ENCODE measurements around the gene IL1R2. TPM values are rescaled to one million over a fixed set of nuclear protein-coding genes. Genes with fewer than 3 reads are reported as not detected.

The IL1R2 gene
- polyA plus RNA-seq, 2 donors = 67.2 to 67.4 TPM

- no peaks in the 10 kb centered on the region for H3K4me1 ChIP-seq (ENCODE audit: control insufficient read depth in 2 of 2, insufficient read depth in 2 of 2, low read length in 1 of 2)
- no peak overlapping the region for H3K4me3 ChIP-seq (ENCODE audit: low read depth in 1 of 2, low read length in 2 of 2)
- H3K36me3 ChIP-seq (ENCODE audit: control insufficient read depth in 2 of 2, insufficient read depth in 2 of 2, low read length in 1 of 2) = no peaks in the 10 kb centered on the region
- H3K27me3 ChIP-seq (ENCODE audit: control insufficient read depth in 1 of 2, insufficient read depth in 2 of 2, low read length in 2 of 2) = no peaks in the 10 kb centered on the region
- H3K9me3 ChIP-seq (ENCODE audit: control insufficient read depth in 2 of 2, insufficient read depth in 1 of 2, low read depth in 1 of 2, low read length in 1 of 2) = peaks cover 0 to 4% of the 10 kb centered on the region in 2 donors
- no peak overlapping the region for H3K27ac ChIP-seq (ENCODE audit: low read depth in 2 of 2, low read length in 1 of 2)
- WGBS, 2 donors = 68 to 84% methylated on average over 4 of the region's 4 CpGs
Observed at GRCh38 chr2:102012061-102012614, 20.4 kb downstream of the IL1R2 start.

GRCh38 chr2:102013206-102014040 lies 21.7 kb downstream of the IL1R2 start:
- Histone ChIP-seq H3K27ac (ENCODE audit: low read depth in 2 of 2, low read length in 1 of 2) (no peak overlapping the region), H3K4me3 (ENCODE audit: low read depth in 1 of 2, low read length in 2 of 2) (no peak overlapping the region), H3K27me3 (ENCODE audit: control insufficient read depth in 1 of 2, insufficient read depth in 2 of 2, low read length in 2 of 2) (no peaks in the 10 kb centered on the region), H3K9me3 (ENCODE audit: control insufficient read depth in 2 of 2, insufficient read depth in 1 of 2, low read depth in 1 of 2, low read length in 1 of 2) (peaks cover 0 to 4% of the 10 kb centered on the region in 2 donors), H3K4me1 (ENCODE audit: control insufficient read depth in 2 of 2, insufficient read depth in 2 of 2, low read length in 1 of 2) (no peaks in the 10 kb centered on the region), H3K36me3 (ENCODE audit: control insufficient read depth in 2 of 2, insufficient read depth in 2 of 2, low read length in 1 of 2) (no peaks in the 10 kb centered on the region)
- WGBS, 2 donors = 86 to 89% methylated on average over 5 of the region's 5 CpGs

- H3K27ac ChIP-seq (ENCODE audit: low read depth in 2 of 2, low read length in 1 of 2) = no peak overlapping the region
- H3K27me3 ChIP-seq (ENCODE audit: control insufficient read depth in 1 of 2, insufficient read depth in 2 of 2, low read length in 2 of 2) = no peaks in the 10 kb centered on the region
- peaks cover 0 to 4% of the 10 kb centered on the region in 2 donors for H3K9me3 ChIP-seq (ENCODE audit: control insufficient read depth in 2 of 2, insufficient read depth in 1 of 2, low read depth in 1 of 2, low read length in 1 of 2)
- H3K4me1 ChIP-seq (ENCODE audit: control insufficient read depth in 2 of 2, insufficient read depth in 2 of 2, low read length in 1 of 2) = no peaks in the 10 kb centered on the region
- no peaks in the 10 kb centered on the region for H3K36me3 ChIP-seq (ENCODE audit: control insufficient read depth in 2 of 2, insufficient read depth in 2 of 2, low read length in 1 of 2)
- WGBS, 2 donors = 61 to 85% methylated on average over 1 of the region's 1 CpG
- no peak overlapping the region for H3K4me3 ChIP-seq (ENCODE audit: low read depth in 1 of 2, low read length in 2 of 2)
Observed at GRCh38 chr2:102014041-102014345, 22.2 kb downstream of the IL1R2 start.

GRCh38 chr2:102015399-102015798 lies 23.6 kb downstream of the IL1R2 start:
- no peaks in the 10 kb centered on the region for H3K27me3 ChIP-seq (ENCODE audit: control insufficient read depth in 1 of 2, insufficient read depth in 2 of 2, low read length in 2 of 2)
- 76 to 83% methylated on average over 5 of the region's 5 CpGs for WGBS, 2 donors

GRCh38 chr2:102016399-102016955 lies 24.7 kb downstream of the IL1R2 start:
- 49 to 63% methylated on average over 6 of the region's 6 CpGs for WGBS, 2 donors
- no peaks in the 10 kb centered on the region for H3K4me1 ChIP-seq (ENCODE audit: control insufficient read depth in 2 of 2, insufficient read depth in 2 of 2, low read length in 1 of 2)
- H3K4me3 ChIP-seq (ENCODE audit: low read depth in 1 of 2, low read length in 2 of 2) = no peak overlapping the region
- no peaks in the 10 kb centered on the region for H3K36me3 ChIP-seq (ENCODE audit: control insufficient read depth in 2 of 2, insufficient read depth in 2 of 2, low read length in 1 of 2)
- H3K27me3 ChIP-seq (ENCODE audit: control insufficient read depth in 1 of 2, insufficient read depth in 2 of 2, low read length in 2 of 2) = no peaks in the 10 kb centered on the region
- H3K27ac ChIP-seq (ENCODE audit: low read depth in 2 of 2, low read length in 1 of 2) = no peak overlapping the region
- H3K9me3 ChIP-seq (ENCODE audit: control insufficient read depth in 2 of 2, insufficient read depth in 1 of 2, low read depth in 1 of 2, low read length in 1 of 2) = peaks cover 0 to 4% of the 10 kb centered on the region in 2 donors

More at GRCh38 chr2:102015399-102015798, 23.6 kb downstream of the IL1R2 start:
- H3K4me3 ChIP-seq (ENCODE audit: low read depth in 1 of 2, low read length in 2 of 2) = no peak overlapping the region
- H3K4me1 ChIP-seq (ENCODE audit: control insufficient read depth in 2 of 2, insufficient read depth in 2 of 2, low read length in 1 of 2) = no peaks in the 10 kb centered on the region
- peaks cover 0 to 4% of the 10 kb centered on the region in 2 donors for H3K9me3 ChIP-seq (ENCODE audit: control insufficient read depth in 2 of 2, insufficient read depth in 1 of 2, low read depth in 1 of 2, low read length in 1 of 2)
- no peak overlapping the region for H3K27ac ChIP-seq (ENCODE audit: low read depth in 2 of 2, low read length in 1 of 2)
- H3K36me3 ChIP-seq (ENCODE audit: control insufficient read depth in 2 of 2, insufficient read depth in 2 of 2, low read length in 1 of 2) = no peaks in the 10 kb centered on the region

GRCh38 chr2:102018823-102019445 lies 27.2 kb downstream of the IL1R2 start:
- WGBS, 2 donors = 75 to 78% methylated on average over 8 of the region's 8 CpGs
- Histone ChIP-seq H3K9me3 (ENCODE audit: control insufficient read depth in 2 of 2, insufficient read depth in 1 of 2, low read depth in 1 of 2, low read length in 1 of 2) (no peaks in the 10 kb centered on the region), H3K27me3 (ENCODE audit: control insufficient read depth in 1 of 2, insufficient read depth in 2 of 2, low read length in 2 of 2) (no peaks in the 10 kb centered on the region), H3K4me3 (ENCODE audit: low read depth in 1 of 2, low read length in 2 of 2) (no peak overlapping the region), H3K36me3 (ENCODE audit: control insufficient read depth in 2 of 2, insufficient read depth in 2 of 2, low read length in 1 of 2) (no peaks in the 10 kb centered on the region), H3K4me1 (ENCODE audit: control insufficient read depth in 2 of 2, insufficient read depth in 2 of 2, low read length in 1 of 2) (no peaks in the 10 kb centered on the region), H3K27ac (ENCODE audit: low read depth in 2 of 2, low read length in 1 of 2) (no peak overlapping the region)

GRCh38 chr2:102020596-102021170 lies 28.9 kb downstream of the IL1R2 start:
- H3K4me1 ChIP-seq (ENCODE audit: control insufficient read depth in 2 of 2, insufficient read depth in 2 of 2, low read length in 1 of 2) = peaks cover 0 to 2% of the 10 kb centered on the region in 2 donors
- H3K27ac ChIP-seq (ENCODE audit: low read depth in 2 of 2, low read length in 1 of 2) = no peak overlapping the region
- no peak overlapping the region for H3K4me3 ChIP-seq (ENCODE audit: low read depth in 1 of 2, low read length in 2 of 2)
- no peaks in the 10 kb centered on the region for H3K9me3 ChIP-seq (ENCODE audit: control insufficient read depth in 2 of 2, insufficient read depth in 1 of 2, low read depth in 1 of 2, low read length in 1 of 2)
- H3K27me3 ChIP-seq (ENCODE audit: control insufficient read depth in 1 of 2, insufficient read depth in 2 of 2, low read length in 2 of 2) = no peaks in the 10 kb centered on the region
- H3K36me3 ChIP-seq (ENCODE audit: control insufficient read depth in 2 of 2, insufficient read depth in 2 of 2, low read length in 1 of 2) = no peaks in the 10 kb centered on the region
- WGBS, 2 donors = 8 to 19% methylated on average over 16 to 18 of the region's 18 CpGs

- 52 to 57% methylated on average over 6 of the region's 6 CpGs for WGBS, 2 donors
- no peaks in the 10 kb centered on the region for H3K9me3 ChIP-seq (ENCODE audit: control insufficient read depth in 2 of 2, insufficient read depth in 1 of 2, low read depth in 1 of 2, low read length in 1 of 2)
- no peaks in the 10 kb centered on the region for H3K36me3 ChIP-seq (ENCODE audit: control insufficient read depth in 2 of 2, insufficient read depth in 2 of 2, low read length in 1 of 2)
Observed at GRCh38 chr2:102021779-102022178, 30.0 kb downstream of the IL1R2 start.

GRCh38 chr2:102022884-102023539 lies 31.3 kb downstream of the IL1R2 start:
- no peak overlapping the region for H3K4me3 ChIP-seq (ENCODE audit: low read depth in 1 of 2, low read length in 2 of 2)
- no peaks in the 10 kb centered on the region for H3K9me3 ChIP-seq (ENCODE audit: control insufficient read depth in 2 of 2, insufficient read depth in 1 of 2, low read depth in 1 of 2, low read length in 1 of 2)
- peaks cover 0 to 2% of the 10 kb centered on the region in 2 donors for H3K4me1 ChIP-seq (ENCODE audit: control insufficient read depth in 2 of 2, insufficient read depth in 2 of 2, low read length in 1 of 2)
- no peaks in the 10 kb centered on the region for H3K27me3 ChIP-seq (ENCODE audit: control insufficient read depth in 1 of 2, insufficient read depth in 2 of 2, low read length in 2 of 2)
- H3K36me3 ChIP-seq (ENCODE audit: control insufficient read depth in 2 of 2, insufficient read depth in 2 of 2, low read length in 1 of 2) = no peaks in the 10 kb centered on the region
- no peak overlapping the region for H3K27ac ChIP-seq (ENCODE audit: low read depth in 2 of 2, low read length in 1 of 2)
- 83 to 85% methylated on average over 4 of the region's 4 CpGs for WGBS, 2 donors

More at GRCh38 chr2:102021779-102022178, 30.0 kb downstream of the IL1R2 start:
- Histone ChIP-seq H3K27ac (ENCODE audit: low read depth in 2 of 2, low read length in 1 of 2) (no peak overlapping the region), H3K4me3 (ENCODE audit: low read depth in 1 of 2, low read length in 2 of 2) (no peak overlapping the region), H3K27me3 (ENCODE audit: control insufficient read depth in 1 of 2, insufficient read depth in 2 of 2, low read length in 2 of 2) (no peaks in the 10 kb centered on the region), H3K4me1 (ENCODE audit: control insufficient read depth in 2 of 2, insufficient read depth in 2 of 2, low read length in 1 of 2) (peaks cover 0 to 2% of the 10 kb centered on the region in 2 donors)

Data from esophagus (tissue), 2 donors.